MM.1S (cell line): Measurements from ENCODE around the gene DOCK10.

ENCODE experiments used
- DNase-seq: peaks from one replicate; pipeline ENCODE4 v3.0.0-alpha.2; 2015
- H2AFZ ChIP-seq: fragments of 300-600 bp; sonication (generic); 2 replicates; pipeline ENCODE4 v1.6.0; 2016; ENCODE audit warnings: antibody characterized with exemption, low read length
- H3F3A ChIP-seq: fragments of 300-600 bp; sonication (generic); 2 replicates; pipeline ENCODE4 v1.6.1; 2016; ENCODE audit warnings: mild to moderate bottlenecking, antibody characterized with exemption, low read length, moderate library complexity, mixed read lengths; ENCODE audit not compliant: insufficient read depth
- H3K27ac ChIP-seq: fragments of 300-600 bp; sonication (generic); 2 replicates; pipeline ENCODE4 v1.5.1; 2016; ENCODE audit warnings: mild to moderate bottlenecking, low read length
- H3K27me3 ChIP-seq: fragments of 300-600 bp; sonication (generic); replicated peaks from 2 replicates; pipeline ENCODE4 v1.6.0; 2016; ENCODE audit warnings: low read length; ENCODE audit not compliant: insufficient read depth
- H3K36me3 ChIP-seq: fragments of 300-600 bp; sonication (generic); replicated peaks from 2 replicates; pipeline ENCODE4 v1.6.1; 2016; ENCODE audit warnings: mild to moderate bottlenecking, low read length, mixed read lengths; ENCODE audit not compliant: insufficient read depth
- H3K4me1 ChIP-seq: fragments of 300-600 bp; sonication (generic); 2 replicates; pipeline ENCODE4 v1.6.1; 2016; ENCODE audit warnings: low read length, mixed read lengths
- H3K4me2 ChIP-seq: fragments of 300-600 bp; sonication (generic); 2 replicates; pipeline ENCODE4 v1.6.0; 2016; ENCODE audit warnings: low read depth, low read length
- H3K4me3 ChIP-seq: fragments of 300-600 bp; sonication (generic); 2 replicates; pipeline ENCODE4 v1.5.1; 2016; ENCODE audit warnings: low read length, mixed read lengths
- H3K79me2 ChIP-seq: fragments of 300-600 bp; sonication (generic); 2 replicates; pipeline ENCODE4 v1.6.1; 2016; ENCODE audit warnings: mixed run types, low read length, mixed read lengths
- H3K9ac ChIP-seq: fragments of 300-600 bp; sonication (generic); 2 replicates; pipeline ENCODE4 v1.6.1; 2016; ENCODE audit warnings: low read length, mixed read lengths
- H3K9me2 ChIP-seq: fragments of 300-600 bp; sonication (generic); replicated peaks from 2 replicates; pipeline ENCODE4 v1.6.1; 2016; ENCODE audit warnings: mild to moderate bottlenecking, low read length, mixed read lengths; ENCODE audit not compliant: insufficient read depth
- H3K9me3 ChIP-seq: fragments of 300-600 bp; sonication (generic); replicated peaks from 2 replicates; pipeline ENCODE4 v1.6.1; 2016; ENCODE audit warnings: mild to moderate bottlenecking, low read length, mixed read lengths; ENCODE audit not compliant: insufficient read depth
- H4K20me1 ChIP-seq: fragments of 300-600 bp; sonication (generic); 2 replicates; pipeline ENCODE4 v1.6.1; 2016; ENCODE audit warnings: mild to moderate bottlenecking, low read length, moderate library complexity, mixed read lengths; ENCODE audit not compliant: insufficient read depth
- EZH2 ChIP-seq: fragments of 300-600 bp; sonication (generic); optimal IDR thresholded peaks from 2 replicates; pipeline ENCODE3; 2017; ENCODE audit warnings: low read depth, mild to moderate bottlenecking, antibody characterized with exemption, low read length, mixed read lengths
- EZH2phosphoT487 ChIP-seq: fragments of 300-600 bp; sonication (generic); IDR thresholded peaks from 2 replicates; pipeline ENCODE4 v1.6.1; 2018; ENCODE audit warnings: antibody characterized with exemption, low read length
- TF ChIP-seq, protein P1 (sequence below): fragments of 300-600 bp; sonication (generic); IDR thresholded peaks from 2 replicates; pipeline ENCODE4 v1.5.1; 2016; ENCODE audit warnings: antibody characterized with exemption, low read length, mixed read lengths

The DOCK10 gene

GRCh38 chr2:224835405-224835804, 206.9 kb downstream of the DOCK10 start:
- no peak for DNase-seq
- no peaks in the 10 kb centered on the region for H3K9me2 ChIP-seq
- no peaks in the 10 kb centered on the region for H3K36me3 ChIP-seq
- no peaks in the 10 kb centered on the region for H3K9me3 ChIP-seq
- H3K27me3 ChIP-seq, result no peaks in the 10 kb centered on the region
- H3F3A ChIP-seq, result no peaks in the 10 kb centered on the region
- TF ChIP-seq, protein P1, sequence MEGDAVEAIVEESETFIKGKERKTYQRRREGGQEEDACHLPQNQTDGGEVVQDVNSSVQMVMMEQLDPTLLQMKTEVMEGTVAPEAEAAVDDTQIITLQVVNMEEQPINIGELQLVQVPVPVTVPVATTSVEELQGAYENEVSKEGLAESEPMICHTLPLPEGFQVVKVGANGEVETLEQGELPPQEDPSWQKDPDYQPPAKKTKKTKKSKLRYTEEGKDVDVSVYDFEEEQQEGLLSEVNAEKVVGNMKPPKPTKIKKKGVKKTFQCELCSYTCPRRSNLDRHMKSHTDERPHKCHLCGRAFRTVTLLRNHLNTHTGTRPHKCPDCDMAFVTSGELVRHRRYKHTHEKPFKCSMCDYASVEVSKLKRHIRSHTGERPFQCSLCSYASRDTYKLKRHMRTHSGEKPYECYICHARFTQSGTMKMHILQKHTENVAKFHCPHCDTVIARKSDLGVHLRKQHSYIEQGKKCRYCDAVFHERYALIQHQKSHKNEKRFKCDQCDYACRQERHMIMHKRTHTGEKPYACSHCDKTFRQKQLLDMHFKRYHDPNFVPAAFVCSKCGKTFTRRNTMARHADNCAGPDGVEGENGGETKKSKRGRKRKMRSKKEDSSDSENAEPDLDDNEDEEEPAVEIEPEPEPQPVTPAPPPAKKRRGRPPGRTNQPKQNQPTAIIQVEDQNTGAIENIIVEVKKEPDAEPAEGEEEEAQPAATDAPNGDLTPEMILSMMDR, result no peak
- no peak for TF ChIP-seq EZH2
- TF ChIP-seq EZH2phosphoT487, result no peak
- H3K4me3 ChIP-seq, result no peak overlapping the region
- no peak overlapping the region for H3K27ac ChIP-seq
- no peaks in the 10 kb centered on the region for H3K79me2 ChIP-seq
- no peak overlapping the region for H3K4me2 ChIP-seq
- no peaks in the 10 kb centered on the region for H3K4me1 ChIP-seq
- no peak overlapping the region for H2AFZ ChIP-seq
- no peak overlapping the region for H3K9ac ChIP-seq
- no peaks in the 10 kb centered on the region for H4K20me1 ChIP-seq

DNA sequence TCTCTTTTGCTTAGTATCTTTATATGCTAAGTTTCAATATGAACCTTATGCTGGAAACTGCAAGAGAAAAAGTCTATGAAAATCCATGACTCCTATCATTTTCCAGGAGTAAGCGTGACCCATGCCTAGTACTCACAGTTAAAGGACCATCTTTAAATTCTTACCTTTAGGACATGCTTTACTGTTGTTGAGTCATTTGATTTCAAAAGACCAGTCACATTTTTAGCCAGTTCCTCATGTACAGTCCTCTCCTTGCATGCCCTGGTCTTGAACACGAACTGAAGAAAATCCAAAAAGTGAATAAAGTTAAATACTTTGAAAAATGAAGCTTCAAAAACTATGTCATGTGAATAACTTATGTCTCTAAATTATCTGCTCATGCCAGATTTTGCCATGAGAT, 208.3 kb downstream of the DOCK10 start:
- no peak for DNase-seq
- Histone ChIP-seq H3K9me2 (no peaks in the 10 kb centered on the region), H3K79me2 (no peaks in the 10 kb centered on the region), H2AFZ (no peak overlapping the region), H3K9me3 (no peaks in the 10 kb centered on the region), H3K4me2 (no peak overlapping the region), H4K20me1 (no peaks in the 10 kb centered on the region), H3K36me3 (no peaks in the 10 kb centered on the region; the same call in 1 of the 2 replicates), H3F3A (no peaks in the 10 kb centered on the region), H3K9ac (no peak overlapping the region), H3K27me3 (no peaks in the 10 kb centered on the region), H3K4me1 (no peaks in the 10 kb centered on the region), H3K27ac (no peak overlapping the region), H3K4me3 (no peak overlapping the region)
- TF ChIP-seq, protein P1, result no peak
- TF ChIP-seq EZH2, result no peak
- no peak for TF ChIP-seq EZH2phosphoT487

DNA sequence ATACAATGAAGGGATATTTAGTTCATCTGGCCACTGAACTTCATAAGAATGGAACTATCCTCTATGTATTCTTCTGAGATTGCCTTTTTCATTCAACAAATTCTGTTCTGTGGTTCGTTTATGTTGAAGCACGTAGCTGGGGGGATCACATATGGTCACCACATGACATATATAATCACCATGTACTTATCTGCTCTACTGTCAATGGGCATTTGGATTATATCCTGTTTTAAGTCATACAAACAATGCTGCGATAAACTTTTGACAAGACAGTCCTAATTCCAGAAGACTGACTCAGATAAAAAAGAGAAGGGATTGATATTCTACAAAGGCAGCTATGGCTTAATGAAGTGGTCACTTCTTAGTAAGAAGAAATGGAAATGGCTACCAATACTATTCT, 210.1 kb downstream of the DOCK10 start:
- no peaks in the 10 kb centered on the region for H3K4me1 ChIP-seq
- DNase-seq, result no peak
- H3K27me3 ChIP-seq, result no peaks in the 10 kb centered on the region
- H3K4me2 ChIP-seq, result no peak overlapping the region
- no peaks in the 10 kb centered on the region for H4K20me1 ChIP-seq
- no peak overlapping the region for H3K9ac ChIP-seq
- no peaks in the 10 kb centered on the region for H3K9me3 ChIP-seq
- no peak overlapping the region for H2AFZ ChIP-seq
- no peaks in the 10 kb centered on the region for H3K9me2 ChIP-seq
- no peak overlapping the region for H3K27ac ChIP-seq
- TF ChIP-seq, protein P1, result no peak
- TF ChIP-seq EZH2, result no peak
- TF ChIP-seq EZH2phosphoT487, result no peak
- no peaks in the 10 kb centered on the region for H3F3A ChIP-seq
- H3K4me3 ChIP-seq, result no peak overlapping the region
- no peaks in the 10 kb centered on the region for H3K79me2 ChIP-seq
- H3K36me3 ChIP-seq, result no peaks in the 10 kb centered on the region; the same call in 1 of the 2 replicates

DNA sequence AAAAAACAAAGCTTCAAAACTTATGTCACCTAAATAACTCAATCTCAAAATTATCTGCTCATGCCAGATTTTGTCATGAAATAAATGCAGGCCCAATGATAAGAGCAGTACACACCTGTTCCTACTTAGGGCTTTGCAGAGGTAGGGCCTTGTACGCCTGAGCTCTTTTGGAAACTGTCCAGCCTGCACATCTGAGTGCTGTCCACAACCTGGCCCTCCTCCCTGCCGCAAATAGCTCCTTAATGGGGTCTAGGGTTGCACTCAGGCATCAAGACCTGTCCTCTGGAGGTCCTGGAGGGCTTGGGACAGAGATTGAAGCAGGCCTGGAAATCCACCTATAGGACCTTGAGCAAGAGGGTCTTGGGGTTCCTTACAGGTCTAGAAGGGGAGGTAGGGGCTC, 210.7 kb downstream of the DOCK10 start:
- Histone ChIP-seq H3K4me2 (no peak overlapping the region), H4K20me1 (no peaks in the 10 kb centered on the region), H3F3A (no peaks in the 10 kb centered on the region), H2AFZ (no peak overlapping the region), H3K4me3 (no peak overlapping the region), H3K4me1 (no peaks in the 10 kb centered on the region), H3K9me2 (no peaks in the 10 kb centered on the region), H3K79me2 (no peaks in the 10 kb centered on the region), H3K9me3 (no peaks in the 10 kb centered on the region), H3K9ac (no peak overlapping the region), H3K27me3 (no peaks in the 10 kb centered on the region), H3K27ac (no peak overlapping the region), H3K36me3 (no peaks in the 10 kb centered on the region; the same call in 1 of the 2 replicates)
- no peak for TF ChIP-seq EZH2phosphoT487
- no peak for TF ChIP-seq EZH2
- TF ChIP-seq, protein P1, result no peak
- no peak for DNase-seq
